SK-N-SH treated with all-trans-retinoic acid at 6 μM for 48 hours (cell line): ENCODE measurements around the gene DOCK1.

Experiments
- ATAC-seq: fragments of 200-7000 bp; cut with Tn5 transposase; 3 replicates; pipeline ENCODE4 v1.9.1; 2020; ENCODE audit warnings: mild to moderate bottlenecking, moderate library complexity
- ARNTL ChIP-seq: fragments of 450-650 bp; formaldehyde crosslinking; IDR thresholded peaks from 2 replicates; pipeline ENCODE4 v1.5.0; 2020; ENCODE audit warnings: low read depth, mild to moderate bottlenecking, moderate library complexity, borderline replicate concordance
- BACH2 ChIP-seq: fragments of 250-450 bp; sonication (Bioruptor Pico); IDR thresholded peaks from 2 replicates; pipeline ENCODE4 v1.9.0; 2021; ENCODE audit warnings: mild to moderate bottlenecking, borderline replicate concordance
- CREB5 ChIP-seq: fragments of 250-450 bp; sonication (Bioruptor Pico); IDR thresholded peaks from 2 replicates; pipeline ENCODE4 v1.5.1; 2020; ENCODE audit warnings: low read depth, mild to moderate bottlenecking, moderate library complexity
- CSDC2 ChIP-seq: fragments of 250-450 bp; sonication (Bioruptor Pico); IDR thresholded peaks from 2 replicates; pipeline ENCODE4 v1.5.0; 2020; ENCODE audit warnings: mild to moderate bottlenecking, moderate library complexity
- CSRNP3 ChIP-seq: fragments of 250-450 bp; sonication (Bioruptor Pico); IDR thresholded peaks from 2 replicates; pipeline ENCODE4 v1.5.1; 2021; ENCODE audit warnings: mild to moderate bottlenecking, moderate library complexity
- ESRRG ChIP-seq: fragments of 250-450 bp; sonication (Bioruptor Pico); IDR thresholded peaks from 2 replicates; pipeline ENCODE4 v1.6.1; 2021; ENCODE audit warnings: mild to moderate bottlenecking
- GLIS3 ChIP-seq: fragments of 250-450 bp; sonication (Bioruptor Pico); IDR thresholded peaks from 2 replicates; pipeline ENCODE4 v1.5.0; 2020; ENCODE audit warnings: mild to moderate bottlenecking, moderate library complexity
- ISL1 ChIP-seq: fragments of 250-450 bp; sonication (Bioruptor Pico); IDR thresholded peaks from 2 replicates; pipeline ENCODE4 v2.1.2; 2022; ENCODE audit warnings: mild to moderate bottlenecking, moderate library complexity
- PATZ1 ChIP-seq: fragments of 250-450 bp; sonication (Bioruptor Pico); IDR thresholded peaks from 2 replicates; pipeline ENCODE4 v1.8.0; 2020; ENCODE audit warnings: mild to moderate bottlenecking, moderate library complexity, borderline replicate concordance
- PPARA ChIP-seq: fragments of 250-450 bp; sonication (Bioruptor Pico); IDR thresholded peaks from 2 replicates; pipeline ENCODE4 v1.5.0; 2020; ENCODE audit warnings: mild to moderate bottlenecking, borderline replicate concordance
- RARB ChIP-seq: fragments of 250-450 bp; sonication (Bioruptor Pico); IDR thresholded peaks from 2 replicates; pipeline ENCODE4 v1.8.0; 2021; ENCODE audit warnings: mild to moderate bottlenecking, moderate library complexity
- SNAI2 ChIP-seq: fragments of 250-450 bp; sonication (Bioruptor Pico); IDR thresholded peaks from 2 replicates; pipeline ENCODE4 v1.5.0; 2020; ENCODE audit warnings: mild to moderate bottlenecking, moderate library complexity
- TCF4 ChIP-seq: fragments of 250-450 bp; sonication (Bioruptor Pico); IDR thresholded peaks from 2 replicates; pipeline ENCODE4 v1.8.0; 2021; ENCODE audit warnings: mild to moderate bottlenecking, moderate library complexity, borderline replicate concordance
- TOX ChIP-seq: fragments of 250-450 bp; sonication (Bioruptor Pico); IDR thresholded peaks from 2 replicates; pipeline ENCODE4 v1.8.0; 2021; ENCODE audit warnings: mild to moderate bottlenecking, moderate library complexity, borderline replicate concordance
- ZFP3 ChIP-seq: fragments of 250-450 bp; sonication (Bioruptor Pico); IDR thresholded peaks from 2 replicates; pipeline ENCODE4 v1.5.0; 2020; ENCODE audit warnings: mild to moderate bottlenecking, moderate library complexity
- ZFP30 ChIP-seq: fragments of 450-650 bp; formaldehyde crosslinking; IDR thresholded peaks from 2 replicates; pipeline ENCODE4 v1.5.0; 2022; ENCODE audit warnings: mild to moderate bottlenecking, moderate library complexity
- ZNF565 ChIP-seq: fragments of 450-650 bp; formaldehyde crosslinking; conservative IDR thresholded peaks from 2 replicates; pipeline ENCODE4 v1.5.0; 2020; ENCODE audit warnings: low read depth, mild to moderate bottlenecking, moderate library complexity
- ZNF70 ChIP-seq: fragments of 450-650 bp; formaldehyde crosslinking; IDR thresholded peaks from 2 replicates; pipeline ENCODE4 v1.5.0; 2020; ENCODE audit warnings: mild to moderate bottlenecking, moderate library complexity
- ZNF8 ChIP-seq: fragments of 450-650 bp; formaldehyde crosslinking; IDR thresholded peaks from 2 replicates; pipeline ENCODE4 v1.5.0; 2020; ENCODE audit warnings: mild to moderate bottlenecking, moderate library complexity
- TF ChIP-seq, protein P1 (sequence below): fragments of 250-450 bp; sonication (Bioruptor Pico); IDR thresholded peaks from 2 replicates; pipeline ENCODE4 v1.5.0; 2020; ENCODE audit warnings: mild to moderate bottlenecking, moderate library complexity

Gene DOCK1

GRCh38 chr10:127092916-127093315, 187.7 kb downstream of the DOCK1 start (continued):
- TF ChIP-seq RARB (CRISPR knock-in tag) = no peak

GRCh38 chr10:127094984-127095383, 189.8 kb downstream of the DOCK1 start:
- no peak for ATAC-seq
- TF ChIP-seq ZNF70 (CRISPR knock-in tag) (no peak), ZFP30 (no peak), ISL1 (CRISPR knock-in tag) (no peak), ZNF565 (CRISPR knock-in tag) (no peak), RARB (CRISPR knock-in tag) (no peak), ESRRG (CRISPR knock-in tag) (no peak), SNAI2 (no peak)

GRCh38 chr10:127100983-127101615, 195.9 kb downstream of the DOCK1 start:
- no peak for ATAC-seq
- TF ChIP-seq ESRRG (CRISPR knock-in tag) (no peak), ISL1 (CRISPR knock-in tag) (no peak), ZFP3 (CRISPR knock-in tag) (no peak), ZNF70 (CRISPR knock-in tag) (no peak), BACH2 (CRISPR knock-in tag) (no peak), TCF4 (CRISPR knock-in tag) (no peak), ZNF8 (CRISPR knock-in tag) (no peak), GLIS3 (CRISPR knock-in tag) (no peak), RARB (CRISPR knock-in tag) (no peak)

GRCh38 chr10:127102176-127102575, 196.9 kb downstream of the DOCK1 start:
- TF ChIP-seq CREB5 (CRISPR knock-in tag) (no peak), ZFP30 (no peak), CSDC2 (CRISPR knock-in tag) (no peak), RARB (CRISPR knock-in tag) (no peak), ZNF565 (CRISPR knock-in tag) (no peak), CSRNP3 (no peak), ARNTL (CRISPR knock-in tag) (no peak), GLIS3 (CRISPR knock-in tag) (no peak), SNAI2 (no peak), ESRRG (CRISPR knock-in tag) (no peak), ISL1 (CRISPR knock-in tag) (no peak), TCF4 (CRISPR knock-in tag) (no peak), TOX (no peak), PATZ1 (CRISPR knock-in tag) (no peak), ZNF8 (CRISPR knock-in tag) (no peak), PPARA (CRISPR knock-in tag) (no peak), ZFP3 (CRISPR knock-in tag) (no peak)
- TF ChIP-seq, protein P1, sequence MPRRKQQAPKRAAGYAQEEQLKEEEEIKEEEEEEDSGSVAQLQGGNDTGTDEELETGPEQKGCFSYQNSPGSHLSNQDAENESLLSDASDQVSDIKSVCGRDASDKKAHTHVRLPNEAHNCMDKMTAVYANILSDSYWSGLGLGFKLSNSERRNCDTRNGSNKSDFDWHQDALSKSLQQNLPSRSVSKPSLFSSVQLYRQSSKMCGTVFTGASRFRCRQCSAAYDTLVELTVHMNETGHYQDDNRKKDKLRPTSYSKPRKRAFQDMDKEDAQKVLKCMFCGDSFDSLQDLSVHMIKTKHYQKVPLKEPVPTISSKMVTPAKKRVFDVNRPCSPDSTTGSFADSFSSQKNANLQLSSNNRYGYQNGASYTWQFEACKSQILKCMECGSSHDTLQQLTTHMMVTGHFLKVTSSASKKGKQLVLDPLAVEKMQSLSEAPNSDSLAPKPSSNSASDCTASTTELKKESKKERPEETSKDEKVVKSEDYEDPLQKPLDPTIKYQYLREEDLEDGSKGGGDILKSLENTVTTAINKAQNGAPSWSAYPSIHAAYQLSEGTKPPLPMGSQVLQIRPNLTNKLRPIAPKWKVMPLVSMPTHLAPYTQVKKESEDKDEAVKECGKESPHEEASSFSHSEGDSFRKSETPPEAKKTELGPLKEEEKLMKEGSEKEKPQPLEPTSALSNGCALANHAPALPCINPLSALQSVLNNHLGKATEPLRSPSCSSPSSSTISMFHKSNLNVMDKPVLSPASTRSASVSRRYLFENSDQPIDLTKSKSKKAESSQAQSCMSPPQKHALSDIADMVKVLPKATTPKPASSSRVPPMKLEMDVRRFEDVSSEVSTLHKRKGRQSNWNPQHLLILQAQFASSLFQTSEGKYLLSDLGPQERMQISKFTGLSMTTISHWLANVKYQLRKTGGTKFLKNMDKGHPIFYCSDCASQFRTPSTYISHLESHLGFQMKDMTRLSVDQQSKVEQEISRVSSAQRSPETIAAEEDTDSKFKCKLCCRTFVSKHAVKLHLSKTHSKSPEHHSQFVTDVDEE (CRISPR knock-in tag) = no peak
- ATAC-seq = no peak
